WERI-Rb-1 (cell line): ENCODE data around the gene MMP11.
A peak's percentile ranks its signal among the peaks of the same experiment; 100 is the strongest.

Source experiments
- DNase-seq: peaks from one replicate; pipeline ENCODE4 v3.0.0-alpha.2; 2020
- H3K27ac ChIP-seq: fragments of 250-450 bp; sonication (Bioruptor Pico); 2 replicates; pipeline ENCODE4 v1.5.1; 2020; ENCODE audit warnings: mild to moderate bottlenecking, moderate library complexity
- H3K27me3 ChIP-seq: fragments of 250-450 bp; sonication (Bioruptor Pico); 2 replicates; pipeline ENCODE4 v1.5.1; 2021; ENCODE audit warnings: mild to moderate bottlenecking, low read depth, moderate library complexity; ENCODE audit not compliant: insufficient read depth, severe bottlenecking
- H3K36me3 ChIP-seq: fragments of 250-450 bp; sonication (Bioruptor Pico); 2 replicates; pipeline ENCODE4 v1.5.1; 2020; ENCODE audit warnings: mild to moderate bottlenecking, moderate library complexity
- H3K4me3 ChIP-seq: 2 replicates; pipeline ENCODE4 v1.5.1; 2011; ENCODE audit warnings: low read depth, mild to moderate bottlenecking, control low read depth, low read length
- H3K9me3 ChIP-seq: fragments of 250-450 bp; sonication (Bioruptor Pico); 2 replicates; pipeline ENCODE4 v1.5.1; 2021; ENCODE audit warnings: mild to moderate bottlenecking, moderate library complexity; ENCODE audit not compliant: severe bottlenecking
- TF ChIP-seq, protein P1 (sequence below): IDR thresholded peaks from 2 replicates; pipeline ENCODE4 v1.5.1; 2011; ENCODE audit warnings: low read depth, mild to moderate bottlenecking, control low read depth, inconsistent platforms, low read length

The MMP11 gene

GRCh38 chr22:23777776-23778576 lies 5.3 kb downstream of the MMP11 start:
- peak; percentile 69 for DNase-seq
- TF ChIP-seq, protein P1, sequence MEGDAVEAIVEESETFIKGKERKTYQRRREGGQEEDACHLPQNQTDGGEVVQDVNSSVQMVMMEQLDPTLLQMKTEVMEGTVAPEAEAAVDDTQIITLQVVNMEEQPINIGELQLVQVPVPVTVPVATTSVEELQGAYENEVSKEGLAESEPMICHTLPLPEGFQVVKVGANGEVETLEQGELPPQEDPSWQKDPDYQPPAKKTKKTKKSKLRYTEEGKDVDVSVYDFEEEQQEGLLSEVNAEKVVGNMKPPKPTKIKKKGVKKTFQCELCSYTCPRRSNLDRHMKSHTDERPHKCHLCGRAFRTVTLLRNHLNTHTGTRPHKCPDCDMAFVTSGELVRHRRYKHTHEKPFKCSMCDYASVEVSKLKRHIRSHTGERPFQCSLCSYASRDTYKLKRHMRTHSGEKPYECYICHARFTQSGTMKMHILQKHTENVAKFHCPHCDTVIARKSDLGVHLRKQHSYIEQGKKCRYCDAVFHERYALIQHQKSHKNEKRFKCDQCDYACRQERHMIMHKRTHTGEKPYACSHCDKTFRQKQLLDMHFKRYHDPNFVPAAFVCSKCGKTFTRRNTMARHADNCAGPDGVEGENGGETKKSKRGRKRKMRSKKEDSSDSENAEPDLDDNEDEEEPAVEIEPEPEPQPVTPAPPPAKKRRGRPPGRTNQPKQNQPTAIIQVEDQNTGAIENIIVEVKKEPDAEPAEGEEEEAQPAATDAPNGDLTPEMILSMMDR = no peak
- H3K27ac ChIP-seq = peak overlapping the region; percentile 57

GRCh38 chr22:23778577-23778900 lies 5.9 kb downstream of the MMP11 start:
- H3K27ac ChIP-seq = peak overlapping the region; percentile 53
- no peaks in the 10 kb centered on the region for H3K36me3 ChIP-seq
- no peak for DNase-seq
- TF ChIP-seq, protein P1 = no peak
- H3K27me3 ChIP-seq = no peaks in the 10 kb centered on the region
- H3K9me3 ChIP-seq = no peaks in the 10 kb centered on the region
- H3K4me3 ChIP-seq = no peak overlapping the region

More at GRCh38 chr22:23777776-23778576, 5.3 kb downstream of the MMP11 start:
- Histone ChIP-seq H3K27me3 (no peaks in the 10 kb centered on the region), H3K4me3 (no peak overlapping the region), H3K9me3 (no peaks in the 10 kb centered on the region), H3K36me3 (no peaks in the 10 kb centered on the region)

DNA sequence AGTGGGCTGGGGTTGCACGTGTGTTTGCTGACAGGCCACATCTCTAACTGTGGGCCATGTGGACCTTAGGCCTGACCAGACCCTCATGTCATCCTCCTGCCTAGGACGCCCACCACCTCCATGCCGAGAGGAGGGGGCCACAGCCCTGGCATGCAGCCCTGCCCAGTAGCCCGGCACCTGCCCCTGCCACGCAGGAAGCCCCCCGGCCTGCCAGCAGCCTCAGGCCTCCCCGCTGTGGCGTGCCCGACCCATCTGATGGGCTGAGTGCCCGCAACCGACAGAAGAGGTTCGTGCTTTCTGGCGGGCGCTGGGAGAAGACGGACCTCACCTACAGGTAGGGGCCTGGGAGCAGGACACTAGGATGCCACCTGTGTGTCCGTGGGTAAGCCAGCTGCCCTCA lies 6.4 kb downstream of the MMP11 start:
- TF ChIP-seq, protein P1 = no peak
- H3K4me3 ChIP-seq = no peak overlapping the region
- no peaks in the 10 kb centered on the region for H3K36me3 ChIP-seq
- no peak overlapping the region for H3K27ac ChIP-seq
- DNase-seq = no peak
- no peaks in the 10 kb centered on the region for H3K9me3 ChIP-seq
- H3K27me3 ChIP-seq = no peaks in the 10 kb centered on the region

DNA sequence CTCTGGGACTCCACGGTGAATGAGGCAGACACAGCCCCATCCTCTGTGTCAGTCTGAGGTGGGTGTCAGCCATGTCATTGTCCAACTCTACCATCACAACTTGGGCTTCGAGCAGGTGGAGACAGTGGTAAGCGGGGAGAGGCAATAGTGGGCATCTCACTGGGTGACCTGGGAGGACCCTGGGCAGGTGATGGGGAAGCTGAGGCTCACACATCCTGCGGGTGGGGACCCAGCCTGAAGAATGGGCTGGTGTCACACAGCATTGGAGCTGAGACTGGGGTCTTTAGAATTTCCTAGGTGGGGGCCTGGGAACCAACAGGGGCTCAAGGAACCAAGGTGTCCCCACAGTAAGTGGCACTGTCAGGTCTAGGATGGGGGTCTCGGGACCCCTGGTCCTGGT lies 7.1 kb downstream of the MMP11 start:
- TF ChIP-seq, protein P1 = no peak
- H3K4me3 ChIP-seq = no peak overlapping the region
- H3K9me3 ChIP-seq = no peaks in the 10 kb centered on the region
- H3K27ac ChIP-seq = no peak overlapping the region
- H3K27me3 ChIP-seq = no peaks in the 10 kb centered on the region
- no peaks in the 10 kb centered on the region for H3K36me3 ChIP-seq
- DNase-seq = no peak

- no peaks in the 10 kb centered on the region for H3K9me3 ChIP-seq
- H3K27me3 ChIP-seq = no peaks in the 10 kb centered on the region
- H3K4me3 ChIP-seq = no peak overlapping the region
- TF ChIP-seq, protein P1 = no peak
- DNase-seq = no peak
- H3K27ac ChIP-seq = no peak overlapping the region
- no peaks in the 10 kb centered on the region for H3K36me3 ChIP-seq
Measured at GRCh38 chr22:23780146-23780748, 7.6 kb downstream of the MMP11 start.
